HG02588 (cell line): ENCODE results near the gene CD109.
"Not testable (repeated sequence)": the region's sequence is repeated elsewhere in the genome, so short reads cannot be mapped to it uniquely, and the experiment has no call there.

Experiments used
- ATAC-seq: cut with Tn5 transposase; IDR thresholded peaks from one replicate; pipeline ENCODE4 v1.9.1; 2021; ENCODE audit warnings: mild to moderate bottlenecking, moderate library complexity; ENCODE audit not compliant: unreplicated experiment

The CD109 gene

DNA sequence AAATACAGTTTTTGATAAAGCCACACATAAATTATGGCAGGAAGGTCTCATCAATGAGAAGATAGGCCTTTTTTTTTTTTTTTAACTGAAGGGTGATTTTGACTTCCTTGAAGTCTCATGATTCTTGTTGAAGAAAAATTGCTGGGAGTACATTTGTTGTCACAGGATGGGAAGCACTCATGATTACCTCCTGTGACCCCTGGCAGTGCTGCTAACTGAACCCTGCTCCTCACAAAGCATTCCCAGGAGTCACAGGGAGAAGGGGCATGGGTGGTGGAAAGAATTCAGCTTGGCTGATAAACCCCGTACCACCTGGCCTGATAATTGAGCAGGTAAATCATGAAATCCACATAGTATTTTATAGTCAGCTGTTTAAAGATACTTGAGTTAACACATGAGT lies 86.9 kb downstream of the CD109 start:
- ATAC-seq = no peak

- no peak for ATAC-seq
These were observed 88.9 kb downstream of the CD109 start for GRCh38 chr6:73784726-73785505.

DNA sequence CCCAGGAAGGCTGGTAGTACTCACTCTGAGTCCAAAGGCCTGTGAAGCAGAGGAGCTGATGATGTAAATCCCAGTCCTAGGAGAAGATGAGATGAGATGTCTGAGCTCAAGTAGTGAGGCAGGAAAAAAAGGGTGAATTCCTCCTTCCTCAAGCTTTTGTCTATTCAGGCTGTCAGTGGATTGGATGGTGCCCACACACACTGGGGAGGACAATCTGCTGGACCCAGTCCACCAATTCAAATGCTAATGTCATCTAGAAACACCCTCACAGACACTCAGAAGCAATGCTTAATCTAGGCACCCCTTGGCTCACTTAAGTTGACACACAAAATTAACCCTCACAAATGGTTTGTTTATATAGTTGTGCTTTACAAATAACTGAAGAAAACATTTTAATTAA lies 94.6 kb downstream of the CD109 start:
- ATAC-seq = no peak

DNA sequence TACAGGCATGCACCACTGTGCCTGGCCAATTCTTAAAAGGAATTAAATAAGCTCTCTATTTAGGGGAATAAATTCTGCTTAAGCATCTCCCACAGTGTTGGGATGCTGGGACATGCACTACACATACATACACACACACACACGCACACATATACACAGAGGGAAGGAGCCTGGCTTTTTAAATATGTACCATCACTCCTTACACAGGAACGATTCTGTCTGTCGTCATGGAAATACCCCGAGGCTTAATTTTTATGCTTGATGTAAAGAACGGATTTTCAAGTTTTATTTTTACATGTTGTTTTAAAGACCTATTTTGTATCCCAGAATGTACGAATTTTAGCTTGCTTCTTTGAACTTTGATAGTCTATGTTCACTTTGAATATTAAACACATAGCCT lies 95.3 kb downstream of the CD109 start:
- ATAC-seq = no peak

- no peak for ATAC-seq
These were observed 96.7 kb downstream of the CD109 start for GRCh38 chr6:73792738-73793137.

GRCh38 chr6:73796881-73797280 lies 100.9 kb downstream of the CD109 start:
- no peak for ATAC-seq

GRCh38 chr6:73797861-73798260 lies 101.9 kb downstream of the CD109 start:
- no peak for ATAC-seq

DNA sequence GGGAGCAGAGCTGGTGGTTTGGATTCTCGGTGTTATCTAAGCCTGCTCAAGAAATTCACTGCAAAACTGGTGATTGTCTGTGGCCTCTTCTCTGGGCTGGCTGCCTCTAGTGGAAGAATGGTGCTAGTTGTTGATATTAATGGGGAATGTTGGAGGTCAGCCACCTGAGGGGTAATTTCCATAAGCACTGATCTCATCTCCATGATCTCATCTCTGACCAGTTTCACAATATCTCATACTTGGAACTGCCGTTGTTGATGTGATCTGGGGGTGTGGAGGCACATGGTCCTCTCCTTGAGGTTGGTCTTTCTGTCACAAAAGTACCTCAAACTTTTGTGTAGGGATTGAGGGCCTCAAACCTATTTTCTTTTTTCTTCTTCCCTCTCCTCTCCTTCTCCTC lies 102.6 kb downstream of the CD109 start:
- ATAC-seq = peak; percentile 90

- no peak for ATAC-seq
These were observed 105.0 kb downstream of the CD109 start for GRCh38 chr6:73800997-73801396.

DNA sequence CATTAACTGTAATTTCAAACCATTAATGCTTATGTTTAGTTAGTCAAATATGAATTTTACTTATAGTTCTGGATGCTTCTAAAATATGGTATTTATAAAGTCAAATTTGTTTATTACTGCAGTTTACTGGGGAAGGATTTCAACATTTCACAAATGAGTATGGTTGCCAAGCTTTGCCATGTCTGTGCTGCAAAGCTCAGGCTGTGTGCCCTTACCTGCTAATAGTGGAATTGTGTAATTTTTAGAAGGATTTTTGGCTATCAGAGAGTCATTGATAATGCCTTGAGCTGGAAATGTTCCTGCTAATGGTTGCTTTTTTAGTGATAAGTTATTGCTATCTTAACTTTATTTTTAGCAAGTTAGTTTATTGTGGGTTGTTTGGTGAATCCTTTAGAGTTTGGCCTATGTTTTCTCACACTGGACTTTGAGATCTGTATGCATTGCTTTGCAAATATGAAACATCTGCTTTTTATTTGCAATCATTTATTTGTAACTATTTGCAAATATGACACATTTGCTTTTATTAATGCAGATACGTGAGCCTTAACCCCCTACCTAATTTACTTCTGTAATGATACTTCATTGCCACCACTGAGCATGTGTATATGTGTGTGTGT lies 105.8 kb downstream of the CD109 start:
- no peak for ATAC-seq

- ATAC-seq = no peak
These were observed 106.4 kb downstream of the CD109 start for GRCh38 chr6:73802366-73802765.

- no peak for ATAC-seq
These were observed 107.7 kb downstream of the CD109 start for GRCh38 chr6:73803562-73804241.

DNA sequence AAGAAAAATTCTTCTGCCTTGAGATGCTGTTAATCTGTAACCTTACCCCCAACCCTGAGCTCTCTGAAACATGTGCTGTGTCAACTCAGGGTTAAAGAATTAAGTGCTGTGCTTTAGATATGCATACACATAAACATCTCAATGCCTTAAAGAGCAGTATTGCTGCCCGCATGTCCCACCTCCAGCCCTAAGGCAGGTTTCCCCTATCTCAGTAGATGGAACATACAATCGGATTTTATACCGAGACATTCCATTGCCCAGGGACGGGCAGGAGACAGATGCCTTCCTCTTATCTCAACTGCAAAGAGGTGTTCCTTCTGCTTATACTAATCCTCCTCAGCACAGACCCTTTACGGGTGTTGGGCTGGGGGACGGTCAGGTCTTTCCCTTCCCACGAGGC lies 109.2 kb downstream of the CD109 start:
- ATAC-seq = not testable (repeated sequence)

- not testable (repeated sequence) for ATAC-seq
These were observed 110.0 kb downstream of the CD109 start for GRCh38 chr6:73805982-73806381.

DNA sequence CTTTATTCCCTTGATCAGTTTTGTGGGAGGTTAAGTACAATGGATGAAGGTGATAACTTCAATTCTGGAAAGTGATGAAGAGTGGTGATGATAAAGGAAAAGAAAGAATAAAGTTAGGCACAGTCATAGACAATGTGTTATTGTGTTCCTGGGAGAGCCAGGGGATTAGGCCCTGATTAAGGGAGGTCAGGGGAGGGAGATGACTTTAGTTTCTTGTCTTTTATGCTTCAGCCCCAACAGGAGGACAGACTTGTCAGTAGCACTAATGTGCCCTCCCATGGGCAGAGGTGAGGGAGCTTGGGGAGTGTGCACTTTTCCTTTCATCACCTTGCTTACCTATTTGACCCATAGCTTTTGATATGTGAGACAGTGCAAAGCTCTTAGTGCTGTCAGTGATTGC lies 115.7 kb downstream of the CD109 start:
- ATAC-seq = no peak

GRCh38 chr6:73817253-73817652 lies 121.2 kb downstream of the CD109 start:
- no peak for ATAC-seq

GRCh38 chr6:73823046-73823735 lies 127.2 kb downstream of the CD109 start:
- ATAC-seq = no peak

GRCh38 chr6:73823832-73824231 lies 127.8 kb downstream of the CD109 start:
- ATAC-seq = no peak

DNA sequence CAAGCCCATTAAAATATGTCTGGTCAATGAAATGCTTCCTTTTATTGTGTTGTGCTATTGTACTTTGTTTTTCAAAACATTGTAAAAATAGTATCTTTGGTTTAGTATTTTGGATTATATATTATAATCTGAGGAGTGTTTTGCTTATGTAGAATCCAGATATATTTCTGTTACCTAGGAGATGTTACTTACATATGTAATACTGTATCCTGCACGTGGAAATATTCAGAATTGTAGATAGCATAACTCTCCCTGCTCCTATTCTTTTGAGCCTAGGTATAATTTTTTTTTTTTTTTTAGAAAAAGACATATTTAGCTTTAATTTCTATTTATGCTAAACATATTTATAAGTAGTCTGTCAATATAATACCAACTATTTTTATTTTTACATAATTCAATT lies 130.6 kb downstream of the CD109 start:
- ATAC-seq = no peak

- ATAC-seq = no peak
These were observed 134.1 kb downstream of the CD109 start for GRCh38 chr6:73830119-73830518.

DNA sequence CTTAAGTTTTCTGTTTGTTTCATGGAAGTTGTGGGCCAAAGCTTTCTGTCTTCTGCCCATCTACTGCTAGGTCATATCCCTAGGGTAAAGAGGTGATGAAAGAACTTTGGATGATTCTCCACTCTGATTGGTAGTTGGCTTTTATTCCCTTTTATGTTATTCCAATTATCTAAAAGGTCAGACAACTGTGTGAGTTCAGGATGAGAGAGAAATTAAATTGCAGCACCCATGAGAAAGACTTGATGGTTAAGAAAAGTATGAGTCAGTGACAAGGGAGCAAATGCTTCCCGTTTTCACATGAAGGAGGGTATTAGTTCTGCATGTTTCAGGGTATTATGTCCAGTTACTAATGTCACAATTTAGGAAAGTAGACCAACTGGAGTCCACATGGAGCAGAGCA lies 136.3 kb downstream of the CD109 start:
- no peak for ATAC-seq
